MV-4-11 (cell line): ENCODE measurements around the gene IGF2BP2.
"Not testable (repeated sequence)": the region's sequence is repeated elsewhere in the genome, so short reads cannot be mapped to it uniquely, and the experiment has no call there.

ENCODE experiments used
- DNase-seq: peaks from one replicate; lab custom pipeline; 2025; lab: John Stamatoyannopoulos, UW

Gene IGF2BP2

GRCh38 chr3:185711255-185711870, 113.5 kb downstream of the IGF2BP2 start:
- DNase-seq, result no peak

- peak; percentile 33 for DNase-seq
Measured at GRCh38 chr3:185709251-185709955, 115.4 kb downstream of the IGF2BP2 start.

GRCh38 chr3:185708392-185708791, 116.5 kb downstream of the IGF2BP2 start:
- DNase-seq, result no peak

GRCh38 chr3:185705498-185705897, 119.3 kb downstream of the IGF2BP2 start:
- no peak for DNase-seq

- DNase-seq, result no peak
Measured at GRCh38 chr3:185702262-185703225, 122.3 kb downstream of the IGF2BP2 start.

- DNase-seq, result no peak
Measured at GRCh38 chr3:185701611-185702261, 123.1 kb downstream of the IGF2BP2 start.

GRCh38 chr3:185699927-185700326, 124.9 kb downstream of the IGF2BP2 start:
- DNase-seq, result no peak

GRCh38 chr3:185697228-185697627, 127.6 kb downstream of the IGF2BP2 start:
- not testable (repeated sequence) for DNase-seq

GRCh38 chr3:185696039-185696438, 128.8 kb downstream of the IGF2BP2 start:
- no peak for DNase-seq

- no peak for DNase-seq
Measured at GRCh38 chr3:185693985-185694653, 130.7 kb downstream of the IGF2BP2 start.

GRCh38 chr3:185691622-185692021, 133.2 kb downstream of the IGF2BP2 start:
- no peak for DNase-seq

- no peak for DNase-seq
Measured at GRCh38 chr3:185687271-185687878, 137.5 kb downstream of the IGF2BP2 start.

GRCh38 chr3:185685231-185686035, 139.4 kb downstream of the IGF2BP2 start:
- peak; percentile 92 for DNase-seq

GRCh38 chr3:185680231-185680630, 144.6 kb downstream of the IGF2BP2 start:
- no peak for DNase-seq

- DNase-seq, result no peak
Measured at GRCh38 chr3:185678027-185678426, 146.8 kb downstream of the IGF2BP2 start.

GRCh38 chr3:185677146-185677829, 147.6 kb downstream of the IGF2BP2 start:
- peak; percentile 66 for DNase-seq

GRCh38 chr3:185667574-185667973, 157.3 kb downstream of the IGF2BP2 start:
- no peak for DNase-seq

GRCh38 chr3:185663929-185664328, 160.9 kb downstream of the IGF2BP2 start:
- DNase-seq, result no peak

- DNase-seq, result no peak
Measured at GRCh38 chr3:185661772-185662171, 163.1 kb downstream of the IGF2BP2 start.

- DNase-seq, result not testable (repeated sequence)
Measured at GRCh38 chr3:185661296-185661695, 163.5 kb downstream of the IGF2BP2 start.
